Small intestine (tissue), 7 donors: ENCODE measurements around the gene PLXNA4. TPM values are rescaled to one million over a fixed set of nuclear protein-coding genes. Genes with fewer than 3 reads are reported as not detected.

Experiments used
- DNase-seq, 2 donors: peaks; one replicate each; pipeline versions ENCODE4 v3.0.0 to v3.0.0-alpha.2; 2013
- FAIRE-seq: peaks from 2 replicates; lab custom pipeline; 2012; peaks lifted over from hg19 to GRCh38; lab: Jason Lieb, UNC
- H3K27ac ChIP-seq, 3 donors: one replicate each; pipeline ENCODE4 v1.5.1; 2013; ENCODE audit warnings: low read length in 2 of 3, mild to moderate bottlenecking in 2 of 3, control low read depth in 1 of 3, inconsistent platforms in 1 of 3, low read depth in 1 of 3, moderate library complexity in 1 of 3
- H3K27me3 ChIP-seq, 3 donors: one replicate each; pipeline ENCODE4 v1.6.1; 2013; ENCODE audit warnings: low read length in 3 of 3, inconsistent platforms in 1 of 3; ENCODE audit not compliant: control insufficient read depth in 3 of 3, insufficient read depth in 3 of 3
- H3K36me3 ChIP-seq, 3 donors: one replicate each; pipeline ENCODE4 v1.6.1; 2013; ENCODE audit warnings: low read length in 3 of 3, inconsistent platforms in 1 of 3, low read depth in 1 of 3, mild to moderate bottlenecking in 1 of 3, moderate library complexity in 1 of 3; ENCODE audit not compliant: control insufficient read depth in 3 of 3, insufficient read depth in 2 of 3
- H3K4me1 ChIP-seq, 3 donors: one replicate each; pipeline ENCODE4 v1.6.1; 2013; ENCODE audit warnings: low read length in 2 of 3, inconsistent platforms in 1 of 3, low read depth in 1 of 3, mild to moderate bottlenecking in 1 of 3, moderate library complexity in 1 of 3; ENCODE audit not compliant: control insufficient read depth in 3 of 3, insufficient read depth in 2 of 3
- H3K4me3 ChIP-seq, 3 donors: one replicate each; pipeline ENCODE4 v1.5.1; 2013; ENCODE audit warnings: low read length in 3 of 3, control low read depth in 1 of 3, inconsistent platforms in 1 of 3, low read depth in 1 of 3, mild to moderate bottlenecking in 1 of 3, moderate library complexity in 1 of 3
- H3K9me3 ChIP-seq, 2 donors: one replicate each; pipeline ENCODE4 v1.6.1; 2013; ENCODE audit warnings: low read depth in 1 of 2, low read length in 1 of 2; ENCODE audit not compliant: control insufficient read depth in 2 of 2, insufficient read depth in 1 of 2
- WGBS, 3 donors: extraction: QIAGEN DNeasy Blood & Tissue Kit; methylation state at CpG; one replicate each; pipeline ENCODE4 v1.1.7; 2013; 5-methylcytosine and 5-hydroxymethylcytosine counted together
- polyA plus RNA-seq, 4 donors: library from polyadenylated mRNA; stranded (reverse) in 3 of 4; unstranded in 1 of 4; fragments of 200-250 nt in 3 of 4; fragments of 120-200 nt in 1 of 4; gene quantifications; one replicate each; pipeline versions ENCODE4 v1.2.1 to v1.2.3, GENCODE V29; 2013
- donor health status: healthy with polysubstance abuse.
- donor health status: control.
- donor health status: control.
- donor health status: Bipolar disorder and iron deficiency.
- donor health status: healthy.

The PLXNA4 gene
- polyA plus RNA-seq, 4 donors: under 0.01 to 3.9 (median 1.2) TPM; not detected in 1

GRCh38 chr7:132430041-132430855 lies 146.0 kb downstream of the PLXNA4 start:
- Histone ChIP-seq H3K27me3 (peaks cover 0 to 7% (median 0%) of the 10 kb centered on the region in 3 donors), H3K4me3 (no peak overlapping the region), H3K36me3 (no peaks in the 10 kb centered on the region), H3K9me3 (peaks cover 0 to 4% of the 10 kb centered on the region in 2 donors), H3K4me1 (peaks cover 9 to 31% (median 13%) of the 10 kb centered on the region in 3 donors), H3K27ac (peak overlapping the region in 2 of 3 donors; percentile 20 to 67)
- FAIRE-seq (no peak), DNase-seq (no peak)
- 78 to 89% (median 85%) methylated on average over 4 of the region's 4 CpGs for WGBS, 3 donors

GRCh38 chr7:132429181-132429580 lies 147.1 kb downstream of the PLXNA4 start:
- Histone ChIP-seq H3K9me3 (peaks cover 0 to 4% of the 10 kb centered on the region in 2 donors), H3K4me1 (peaks cover 9 to 28% (median 13%) of the 10 kb centered on the region in 3 donors), H3K36me3 (no peaks in the 10 kb centered on the region), H3K4me3 (no peak overlapping the region), H3K27me3 (no peaks in the 10 kb centered on the region), H3K27ac (no peak overlapping the region)
- WGBS, 3 donors: 65 to 76% (median 71%) methylated on average over 1 of the region's 1 CpG
- FAIRE-seq (no peak), DNase-seq (peak in 1 of 2 donors; percentile 47)

DNA sequence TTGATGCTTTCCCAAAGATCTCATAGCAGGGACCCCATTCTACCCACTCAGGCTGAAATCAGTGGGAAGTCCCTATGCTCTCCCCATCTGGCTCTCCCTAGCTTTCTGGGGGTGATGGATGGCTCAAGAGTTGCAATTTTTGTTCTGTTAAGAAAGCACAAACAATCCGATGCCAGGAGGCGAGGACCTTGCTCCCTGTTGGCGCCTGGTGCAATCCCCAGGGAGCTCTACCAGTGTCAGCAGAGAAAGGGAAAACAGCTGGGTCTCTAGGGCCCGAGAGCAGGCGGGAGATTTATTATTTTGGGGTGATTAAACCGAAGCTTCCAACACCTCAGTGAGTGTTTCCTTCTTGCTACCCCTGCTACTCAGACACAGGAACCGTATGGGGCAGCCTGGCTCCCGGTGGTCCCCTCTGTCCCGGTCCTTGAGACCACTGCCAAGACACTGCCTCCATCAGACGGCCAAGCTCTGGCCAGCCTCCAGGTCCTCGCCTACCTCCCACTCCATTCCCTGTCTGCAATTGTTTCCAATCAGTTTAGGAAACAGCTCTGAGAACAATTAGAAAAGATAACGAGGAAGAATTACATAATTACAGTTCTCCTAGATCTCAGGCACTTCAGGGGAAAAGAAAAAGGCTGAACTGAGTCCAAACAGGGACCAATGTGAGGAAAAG lies 147.9 kb downstream of the PLXNA4 start:
- Histone ChIP-seq H3K9me3 (peaks cover 0 to 4% of the 10 kb centered on the region in 2 donors), H3K4me3 (no peak overlapping the region), H3K4me1 (peaks cover 9 to 31% (median 13%) of the 10 kb centered on the region in 3 donors), H3K27me3 (no peaks in the 10 kb centered on the region), H3K27ac (no peak overlapping the region), H3K36me3 (no peaks in the 10 kb centered on the region)
- peak in 1 of 2 donors; percentile 18 for DNase-seq
- FAIRE-seq: no peak
- 21 to 42% (median 31%) methylated on average over 12 of the region's 12 CpGs for WGBS, 3 donors

- Histone ChIP-seq H3K36me3 (no peaks in the 10 kb centered on the region), H3K27me3 (no peaks in the 10 kb centered on the region), H3K4me3 (no peak overlapping the region), H3K27ac (no peak overlapping the region), H3K4me1 (peaks cover 5 to 28% (median 6%) of the 10 kb centered on the region in 3 donors), H3K9me3 (no peaks in the 10 kb centered on the region)
- DNase-seq (no peak), FAIRE-seq (no peak)
- 84 to 97% (median 92%) methylated on average over 3 to 4 of the region's 4 CpGs for WGBS, 3 donors
Observed at GRCh38 chr7:132425942-132426341, 150.3 kb downstream of the PLXNA4 start.

DNA sequence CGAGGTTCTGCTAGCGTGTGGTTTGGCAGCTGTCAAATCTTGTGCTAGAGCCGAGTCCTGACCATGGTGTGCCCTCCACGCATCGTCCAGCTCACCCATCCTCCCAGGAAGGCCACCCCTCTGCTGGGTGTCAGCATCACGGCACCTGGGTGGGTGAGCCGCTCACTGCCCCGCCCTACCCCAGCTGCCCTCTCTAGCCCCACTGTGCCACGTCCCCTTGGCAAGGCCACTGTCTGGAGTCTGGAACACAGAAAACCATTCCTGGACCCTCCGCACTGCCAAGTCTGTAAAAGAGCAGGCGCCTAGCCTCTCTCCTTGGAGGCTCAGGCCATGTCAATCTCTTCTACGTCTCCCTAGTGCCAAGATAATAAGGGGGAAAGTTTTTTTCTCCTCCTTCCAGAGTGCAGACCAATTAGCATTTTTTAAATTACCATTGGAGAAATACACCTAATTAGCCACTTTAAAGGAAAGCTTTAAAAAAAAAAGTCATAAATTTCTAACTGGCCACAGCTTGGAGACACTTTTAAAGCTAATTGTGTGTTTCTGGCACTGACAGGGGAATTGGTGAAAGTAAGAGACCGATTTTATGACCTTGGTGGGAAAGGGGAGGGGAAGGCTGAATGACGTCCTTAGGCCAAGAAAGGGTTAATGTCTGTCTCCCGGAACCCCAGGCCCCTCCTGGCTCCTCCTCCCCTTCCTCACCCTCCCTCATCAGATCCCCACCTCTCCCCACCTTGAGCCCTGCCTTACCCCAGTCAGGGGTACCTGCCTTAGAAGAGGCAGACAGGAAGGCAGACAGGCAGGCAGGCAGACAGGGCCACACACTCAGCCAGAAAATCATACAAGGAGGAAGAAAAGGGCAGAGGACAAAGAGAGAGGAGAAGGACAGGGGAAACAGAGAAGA lies 151.2 kb downstream of the PLXNA4 start:
- Histone ChIP-seq H3K27ac (no peak overlapping the region), H3K9me3 (no peaks in the 10 kb centered on the region), H3K27me3 (no peaks in the 10 kb centered on the region), H3K4me1 (peaks cover 0 to 21% (median 0%) of the 10 kb centered on the region in 3 donors), H3K36me3 (no peaks in the 10 kb centered on the region), H3K4me3 (no peak overlapping the region)
- DNase-seq (no peak), FAIRE-seq (no peak)
- 67 to 77% (median 74%) methylated on average over 15 of the region's 15 CpGs for WGBS, 3 donors

DNA sequence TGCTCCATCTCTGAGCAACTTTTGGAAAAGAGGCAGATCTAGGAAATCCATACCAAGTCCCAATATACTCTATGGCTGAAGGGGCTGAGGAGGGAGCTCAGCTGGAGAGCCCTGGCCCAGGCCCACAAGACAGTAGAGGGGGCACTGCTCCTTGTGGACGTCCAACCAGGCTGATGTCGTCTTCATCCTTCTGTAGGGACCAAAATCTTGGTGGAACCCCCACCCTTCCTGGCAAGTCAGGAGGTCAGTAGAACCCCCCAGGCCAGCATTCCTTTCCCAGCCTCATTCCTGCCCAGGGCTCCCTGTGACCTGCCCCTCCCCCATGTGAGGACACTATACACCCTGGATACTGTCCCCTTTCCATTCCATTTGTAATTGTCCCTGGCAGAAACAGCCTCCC lies 152.0 kb downstream of the PLXNA4 start:
- FAIRE-seq: no peak
- no peak overlapping the region for H3K4me3 ChIP-seq
- no peaks in the 10 kb centered on the region for H3K27me3 ChIP-seq
- WGBS, 3 donors: 85 to 90% (median 87%) methylated on average over 2 of the region's 2 CpGs
- H3K4me1 ChIP-seq: peaks cover 0 to 13% (median 0%) of the 10 kb centered on the region in 3 donors
- DNase-seq: no peak
- no peaks in the 10 kb centered on the region for H3K36me3 ChIP-seq
- no peak overlapping the region for H3K27ac ChIP-seq
- no peaks in the 10 kb centered on the region for H3K9me3 ChIP-seq

DNA sequence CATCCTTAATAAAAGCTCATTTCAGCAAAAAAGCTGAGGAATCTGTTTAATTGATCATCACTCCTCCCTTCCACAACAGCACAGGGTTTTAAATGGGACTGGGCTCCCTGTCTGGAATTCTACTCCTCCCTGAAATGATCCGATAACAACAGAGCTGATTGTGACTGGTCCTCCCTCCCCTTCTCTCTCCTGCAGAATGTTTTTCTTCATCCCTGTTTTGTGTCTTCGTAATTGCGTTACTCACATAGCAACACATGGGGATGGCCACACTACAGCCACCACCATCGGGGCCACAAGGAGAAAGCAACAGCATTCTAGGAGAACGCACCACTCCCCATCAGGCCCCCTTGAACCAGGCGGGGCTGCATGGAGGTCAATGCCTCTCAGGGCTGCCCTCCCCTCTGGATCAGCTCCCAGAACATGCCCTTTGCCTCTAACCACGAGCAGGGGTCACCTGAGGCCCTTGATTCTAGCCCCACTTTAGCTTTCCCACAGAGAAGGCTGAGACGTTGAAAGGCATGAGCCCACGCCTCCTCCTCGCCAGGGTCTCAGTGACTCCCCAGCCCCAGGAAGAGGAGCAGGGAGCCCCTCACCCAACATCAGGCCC lies 152.6 kb downstream of the PLXNA4 start:
- H3K4me1 ChIP-seq: peaks cover 0 to 7% (median 0%) of the 10 kb centered on the region in 3 donors
- H3K4me3 ChIP-seq: no peak overlapping the region
- H3K36me3 ChIP-seq: no peaks in the 10 kb centered on the region
- H3K27ac ChIP-seq: no peak overlapping the region
- H3K27me3 ChIP-seq: no peaks in the 10 kb centered on the region
- WGBS, 3 donors: 72 to 76% (median 73%) methylated on average over 10 of the region's 10 CpGs
- DNase-seq (no peak), FAIRE-seq (no peak)
- no peaks in the 10 kb centered on the region for H3K9me3 ChIP-seq
